GM18526 (cell line): ENCODE results near the gene LRRC8A.

Experiments
- POLR2A ChIP-seq: IDR thresholded peaks from 3 replicates; pipeline ENCODE4 v1.6.1; 2011; ENCODE audit not compliant: insufficient read length; ENCODE audit errors: extremely low read depth

Gene LRRC8A

DNA sequence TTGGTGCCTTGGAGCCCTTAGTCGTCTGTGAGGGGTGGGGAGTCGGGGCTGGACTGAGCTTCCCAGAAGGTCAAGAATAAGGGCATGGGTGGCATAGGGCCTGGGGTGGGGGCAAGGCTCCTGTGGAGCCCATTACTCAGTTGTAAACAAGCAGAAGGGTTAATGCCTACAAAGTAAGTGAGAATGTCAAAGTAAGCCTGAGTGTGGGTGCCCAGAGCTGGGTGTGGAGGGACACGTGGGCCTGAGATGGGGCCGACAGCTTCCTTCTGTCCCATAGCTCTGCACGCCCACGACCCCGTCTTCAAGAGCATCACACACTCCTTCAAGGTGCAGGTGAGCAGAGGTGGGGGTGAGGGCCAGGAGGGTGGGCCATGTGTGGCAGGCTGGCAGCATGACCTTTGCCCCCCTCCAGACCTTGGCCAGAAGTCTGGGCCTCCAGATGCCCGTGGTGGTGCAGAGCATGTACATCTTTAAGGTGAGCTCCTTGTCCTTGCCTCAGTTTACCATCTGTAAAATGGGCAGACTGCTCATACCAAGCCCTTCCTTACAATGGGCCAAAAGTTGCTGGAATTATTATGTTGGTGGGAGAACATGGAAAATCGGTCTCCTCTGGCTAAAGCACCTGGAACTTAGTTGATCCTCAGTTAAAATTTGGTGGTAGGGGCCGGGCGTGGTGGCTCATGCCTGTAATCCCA, 54.4 kb downstream of the LRRC8A start:
- TF ChIP-seq POLR2A = no peak

DNA sequence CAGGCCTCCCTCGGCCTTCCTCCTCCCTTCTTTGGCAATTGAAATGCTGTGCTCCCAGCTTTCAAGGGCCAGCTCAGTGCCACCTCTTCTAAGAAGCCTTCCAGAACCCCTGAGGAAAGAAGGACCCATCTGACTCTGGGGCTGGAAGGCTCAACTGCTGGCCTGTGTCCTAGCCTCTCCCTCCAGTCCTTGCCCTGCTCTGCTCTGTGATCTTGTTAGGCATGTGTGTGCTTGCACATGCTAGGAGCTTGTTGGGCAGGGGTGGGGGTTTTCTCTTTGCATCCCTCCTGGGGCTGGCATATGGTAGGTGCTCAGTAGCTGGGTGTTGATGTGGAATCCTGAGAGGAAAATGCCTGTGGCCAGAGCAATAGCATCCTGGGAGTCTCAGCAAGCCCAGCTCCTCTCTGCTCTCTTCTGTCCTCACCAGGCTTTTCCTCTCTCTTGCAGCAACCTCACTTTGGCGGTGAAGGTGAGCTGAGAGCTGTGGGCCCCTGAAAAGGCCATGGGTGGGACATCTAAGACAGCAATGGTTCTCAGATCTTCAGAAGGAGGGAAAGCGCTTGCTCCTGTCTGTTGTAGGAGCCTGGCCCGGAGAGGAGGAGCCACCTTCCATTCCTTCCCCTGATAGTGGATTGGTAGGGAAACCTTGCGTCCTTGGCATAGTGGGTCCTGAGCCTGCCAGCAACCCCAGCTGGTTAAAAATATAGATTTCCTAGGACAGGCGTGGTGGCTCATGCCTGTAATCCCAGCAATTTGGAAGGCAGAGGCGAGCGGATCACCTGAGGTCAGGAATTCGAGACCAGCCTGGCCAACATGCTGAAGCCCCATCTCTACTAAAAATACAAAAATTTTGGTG, 55.6 kb downstream of the LRRC8A start:
- TF ChIP-seq POLR2A = no peak

DNA sequence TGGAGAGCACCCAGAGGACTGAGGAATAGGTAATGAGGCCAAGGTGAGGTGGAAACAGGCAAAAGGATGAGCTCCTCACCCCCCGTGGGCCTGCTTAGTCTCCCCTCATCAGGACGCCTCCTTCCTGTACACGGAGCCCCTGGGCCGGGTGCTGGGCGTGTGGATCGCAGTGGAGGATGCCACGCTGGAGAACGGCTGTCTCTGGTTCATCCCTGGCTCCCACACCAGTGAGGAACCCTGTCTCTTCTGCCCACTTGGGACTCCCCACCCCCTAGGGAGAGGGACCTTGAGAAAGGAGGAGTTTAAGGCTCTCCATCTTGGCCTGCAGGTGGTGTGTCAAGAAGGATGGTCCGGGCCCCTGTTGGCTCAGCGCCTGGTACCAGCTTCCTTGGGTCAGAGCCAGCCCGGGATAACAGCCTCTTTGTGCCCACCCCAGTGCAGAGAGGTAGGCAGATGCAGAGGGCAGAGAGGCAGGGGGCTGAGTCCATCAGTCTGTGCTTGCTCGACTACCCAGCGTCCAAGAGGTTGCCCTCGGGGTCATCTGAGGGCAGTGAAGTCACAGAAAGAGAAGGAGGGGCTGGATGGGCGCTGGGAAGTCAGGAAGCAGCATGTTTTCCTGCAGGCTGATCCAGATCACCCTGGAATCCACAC, 58.5 kb downstream of the LRRC8A start:
- TF ChIP-seq POLR2A = no peak

DNA sequence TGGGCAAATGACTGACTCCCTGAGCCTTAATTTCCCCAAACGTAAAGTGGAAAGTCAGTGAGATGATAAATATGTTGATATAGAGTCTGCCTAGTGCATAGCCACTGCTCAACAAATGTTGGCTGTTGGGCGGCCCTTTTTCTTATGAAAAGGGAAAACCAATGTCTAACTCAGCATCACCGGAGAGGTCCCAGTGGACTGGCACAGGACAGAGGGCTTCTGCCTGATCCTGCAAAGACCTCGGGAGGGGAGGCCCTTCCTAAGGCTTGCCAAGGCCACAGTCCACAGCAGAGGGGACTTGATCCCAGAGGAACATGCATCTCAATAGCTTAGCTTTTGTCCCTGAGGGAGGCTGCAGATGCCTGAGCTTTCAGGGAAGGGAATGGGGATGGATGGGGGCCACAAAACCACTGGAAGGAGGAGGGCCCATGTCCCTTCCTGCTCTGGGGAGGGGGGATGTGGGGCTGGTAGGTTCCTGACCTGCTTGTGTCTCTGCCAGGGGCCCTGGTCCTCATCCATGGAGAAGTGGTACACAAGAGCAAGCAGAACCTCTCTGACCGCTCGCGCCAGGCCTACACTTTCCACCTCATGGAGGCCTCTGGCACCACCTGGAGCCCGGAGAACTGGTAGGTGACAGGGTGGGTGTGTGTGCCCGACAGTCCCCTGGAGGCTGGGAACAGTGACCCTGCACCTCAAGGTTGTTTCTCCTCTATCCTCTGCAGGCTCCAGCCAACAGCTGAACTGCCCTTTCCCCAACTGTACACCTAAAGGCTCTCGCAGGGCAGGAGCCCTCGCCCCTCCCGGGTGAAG, 59.2 kb downstream of the LRRC8A start:
- TF ChIP-seq POLR2A = no peak

DNA sequence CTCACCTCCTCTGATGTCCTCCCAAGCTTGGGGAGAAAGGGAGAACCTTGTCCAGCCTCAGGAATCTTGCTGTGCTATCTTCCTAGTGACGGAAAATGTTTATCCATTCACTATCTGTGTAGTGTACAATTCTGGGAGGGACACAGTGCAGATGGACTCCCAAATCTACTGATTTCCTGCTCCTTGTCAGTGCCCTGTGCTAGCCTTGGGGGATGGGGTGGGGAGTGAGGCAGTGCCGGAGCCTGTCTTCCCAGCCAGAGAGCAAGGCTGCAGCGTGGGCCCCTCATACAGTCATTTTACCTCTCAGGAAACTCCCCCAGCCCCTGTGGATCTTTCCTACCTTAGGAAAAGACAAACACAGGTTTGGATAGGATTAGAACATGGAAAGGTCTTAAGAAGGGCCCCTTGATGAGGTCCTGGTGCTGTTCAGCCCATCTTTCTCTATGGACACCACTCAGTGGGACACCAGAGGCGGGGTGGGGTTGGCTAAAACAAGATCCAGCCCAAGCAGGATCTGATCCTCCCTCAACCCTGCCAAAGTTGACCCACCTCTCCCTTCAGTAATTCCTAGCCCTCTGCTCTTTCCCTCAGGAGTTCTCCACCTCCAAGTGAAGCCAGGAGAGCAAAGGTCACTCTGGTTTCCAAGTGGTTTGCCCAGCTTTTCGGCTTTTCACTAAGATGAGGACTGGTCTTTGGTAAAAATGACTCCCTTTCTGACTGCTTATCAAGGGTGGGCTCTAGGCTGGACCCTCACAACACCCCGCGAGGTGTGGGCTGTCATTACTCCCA, 62.1 kb downstream of the LRRC8A start:
- no peak for TF ChIP-seq POLR2A

DNA sequence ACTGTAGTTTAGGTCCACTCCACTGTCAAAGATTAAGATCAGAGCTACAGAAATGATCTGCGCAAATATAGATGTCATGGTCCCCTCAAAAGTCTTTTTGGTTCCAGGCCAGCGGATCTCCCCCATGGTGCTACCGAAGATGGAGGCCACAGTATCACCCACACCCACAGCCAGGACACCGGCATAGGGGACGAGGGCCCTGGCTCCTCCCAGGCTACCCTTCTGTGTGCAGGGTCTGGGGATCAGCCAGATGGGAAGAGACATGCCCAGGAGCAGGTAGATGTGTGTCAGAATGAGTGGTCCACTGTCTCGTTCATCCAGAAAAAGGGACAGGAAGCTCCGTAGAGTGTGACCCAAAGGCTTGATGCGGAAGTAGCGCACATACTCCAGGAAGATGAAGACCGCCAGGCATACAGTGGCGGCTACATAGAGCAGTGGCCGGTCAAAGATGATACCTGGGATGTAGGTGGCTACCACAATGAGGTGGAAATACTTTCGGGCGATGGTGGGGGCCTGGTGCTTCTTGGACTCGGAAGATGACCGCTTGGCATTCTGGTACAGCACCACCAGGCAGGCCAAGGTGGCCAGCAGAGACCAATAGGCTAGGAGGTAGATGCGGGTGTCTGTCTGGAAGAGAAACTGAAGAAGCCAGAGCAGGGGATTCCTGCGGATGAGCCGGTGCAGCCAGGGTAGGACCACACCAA, 64.0 kb downstream of the LRRC8A start:
- no peak for TF ChIP-seq POLR2A

DNA sequence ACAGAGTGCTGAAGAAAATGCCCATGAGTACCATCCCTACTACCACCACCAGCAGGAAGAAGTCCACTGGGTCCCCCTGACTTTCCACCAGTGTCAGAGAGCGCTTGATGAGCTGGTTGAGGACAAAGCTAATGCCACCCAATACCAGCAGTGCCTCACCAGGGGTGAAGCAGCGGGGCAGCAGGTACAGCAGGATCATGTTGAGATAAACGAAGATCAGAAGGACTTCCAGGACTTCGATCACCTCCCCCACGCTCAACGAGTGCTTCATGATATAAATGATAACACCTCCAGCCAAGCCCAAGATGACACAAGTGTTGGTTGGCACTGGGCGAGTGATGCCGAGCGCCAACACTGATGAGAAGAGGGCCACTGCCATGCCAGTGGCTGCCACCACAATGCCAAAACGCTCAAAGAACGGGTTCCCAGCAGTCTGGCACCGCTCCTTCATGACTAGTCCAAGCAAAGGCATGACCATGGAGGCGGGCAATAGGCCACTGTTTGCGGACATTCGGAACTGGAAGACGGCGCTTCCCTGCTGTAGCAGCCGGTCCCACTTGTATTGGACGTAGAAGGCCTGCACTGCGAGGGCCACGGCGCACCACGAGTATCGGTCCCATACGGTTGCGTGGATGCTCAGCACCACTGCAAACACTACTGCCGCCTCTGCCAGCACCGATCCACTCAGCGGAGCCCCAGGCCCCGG, 64.8 kb downstream of the LRRC8A start:
- no peak for TF ChIP-seq POLR2A

DNA sequence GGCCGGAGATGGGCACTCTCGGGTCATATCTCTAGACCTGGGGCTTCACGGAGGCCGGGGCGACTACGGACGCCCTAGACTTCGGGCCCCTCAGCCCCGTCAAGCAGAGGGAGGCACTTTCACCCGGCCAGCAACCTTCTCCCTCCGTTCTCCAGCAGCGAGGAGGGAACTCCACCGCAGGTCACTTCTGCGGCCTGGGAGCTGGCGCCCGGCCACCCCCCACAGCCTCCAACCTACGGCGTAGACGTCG, 65.3 kb downstream of the LRRC8A start:
- no peak for TF ChIP-seq POLR2A

DNA sequence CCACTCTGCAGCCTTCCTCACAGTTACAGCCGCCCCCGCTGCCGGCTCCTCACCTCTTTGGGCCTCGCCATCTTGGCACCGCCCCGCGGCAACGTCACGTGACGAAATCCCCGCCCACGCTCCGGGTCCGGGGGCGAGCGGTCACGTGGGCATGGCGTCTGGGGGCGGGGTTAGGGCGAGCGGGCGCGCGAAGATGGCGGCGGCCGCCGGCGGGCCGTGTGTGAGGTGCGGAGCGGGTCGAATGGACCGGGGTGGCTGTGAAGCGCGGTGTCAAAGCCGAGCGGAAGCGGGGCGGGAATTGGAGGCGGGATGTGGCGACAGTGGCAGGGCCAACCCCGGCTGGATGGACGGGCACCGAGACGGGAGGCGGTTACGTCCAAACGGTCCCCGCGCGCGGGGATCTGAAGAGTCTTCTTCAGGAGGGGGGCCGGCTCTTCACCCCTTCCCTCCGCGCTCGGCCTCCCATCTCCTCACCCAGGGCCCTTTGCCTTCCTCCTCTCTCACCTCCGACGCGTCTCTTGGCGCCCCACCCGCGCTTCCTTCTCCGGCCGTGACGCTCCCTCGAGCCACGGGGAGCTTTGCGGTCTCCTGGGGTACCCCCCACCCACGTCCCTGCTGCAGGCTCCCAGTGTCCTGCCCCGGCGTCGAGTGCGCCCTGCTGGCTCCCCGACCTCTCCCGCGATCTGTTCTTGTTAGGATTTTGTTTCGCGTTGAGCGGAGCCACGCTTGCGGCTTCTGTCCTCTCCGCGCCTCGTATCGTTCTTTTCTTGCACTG, 65.8 kb downstream of the LRRC8A start, which contains the start of the genes DOLK and NUP188:
TSS of gene DOLK (minus strand) at position 77 of the 775 bp plus-strand sequence. CDS start 300 bp downstream, outside the sequence.
TSS of gene NUP188 (plus strand) at position 173 of the 775 bp plus-strand sequence. CDS start at position 194, 21 bp downstream.
- peak; percentile 98 for TF ChIP-seq POLR2A
